ENCODE measurements around the gene SLC16A4. TPM values are rescaled to one million over a fixed set of nuclear protein-coding genes. Genes with fewer than 3 reads are reported as not detected.

Gene SLC16A4
- total and polyA plus RNA-seq, 2 donors (not counting 1 experiment from before 2014, with no cell fraction given), result 0.39 to 2.6 TPM

DNA sequence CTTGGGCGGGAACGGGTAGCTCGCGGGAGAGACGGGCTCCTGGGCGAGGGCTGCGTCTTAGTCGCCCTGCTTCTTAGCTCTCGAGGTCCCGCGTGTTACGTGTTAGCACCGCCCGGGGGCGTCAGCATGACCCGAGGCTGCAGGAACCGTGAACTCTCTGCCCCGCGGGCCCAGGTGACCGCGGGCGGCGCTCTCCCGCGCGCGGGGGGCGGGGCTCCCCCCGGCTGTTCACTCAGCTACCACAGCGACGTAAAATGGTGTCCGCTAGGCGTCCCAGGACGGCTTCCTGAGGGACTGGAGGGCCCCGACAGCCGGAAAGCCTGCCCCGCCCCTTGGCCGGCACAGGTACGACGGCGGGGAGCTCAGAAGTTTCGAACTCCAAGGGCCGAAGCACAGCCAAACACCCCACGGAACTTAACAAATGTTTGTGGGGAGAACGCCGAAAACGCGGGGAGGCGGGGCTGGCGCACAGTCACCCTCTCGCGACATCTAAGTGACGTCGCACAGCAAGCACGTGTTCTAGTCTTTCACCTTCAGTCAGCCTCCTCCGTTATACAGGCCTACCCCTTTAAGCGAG is 52.4 kb downstream of the SLC16A4 start:
- 0% methylated on average over 56 of the region's 57 CpGs for WGBS (ENCODE audit: insufficient coverage)
- Mint-ChIP-seq H3K27ac (no peak overlapping the region), H3K4me1 (peaks cover 46% of the 10 kb centered on the region), H3K27me3 (no peaks in the 10 kb centered on the region), H3K4me3 (no peak overlapping the region), H3K9me3 (ENCODE audit: insufficient read depth) (no peaks in the 10 kb centered on the region)
- POLR2A ChIA-PET, result interaction anchor here (0.5 to 4.0 kb wide), 17 partner anchors 10 to 1254 kb away, joined by 3 to 84 read pairs (median 7); partner anchors contain the start of genes KCNC4, LAMTOR5 and STRIP1
- CTCF ChIA-PET, result interaction anchor here (0.6 to 11.8 kb wide), 33 partner anchors 9 to 564 kb away, joined by 3 to 257 read pairs (median 5); partner anchors contain the start of genes AHCYL1, KCNC4, LAMTOR5 and STRIP1
- TF ChIP-seq, protein P1, sequence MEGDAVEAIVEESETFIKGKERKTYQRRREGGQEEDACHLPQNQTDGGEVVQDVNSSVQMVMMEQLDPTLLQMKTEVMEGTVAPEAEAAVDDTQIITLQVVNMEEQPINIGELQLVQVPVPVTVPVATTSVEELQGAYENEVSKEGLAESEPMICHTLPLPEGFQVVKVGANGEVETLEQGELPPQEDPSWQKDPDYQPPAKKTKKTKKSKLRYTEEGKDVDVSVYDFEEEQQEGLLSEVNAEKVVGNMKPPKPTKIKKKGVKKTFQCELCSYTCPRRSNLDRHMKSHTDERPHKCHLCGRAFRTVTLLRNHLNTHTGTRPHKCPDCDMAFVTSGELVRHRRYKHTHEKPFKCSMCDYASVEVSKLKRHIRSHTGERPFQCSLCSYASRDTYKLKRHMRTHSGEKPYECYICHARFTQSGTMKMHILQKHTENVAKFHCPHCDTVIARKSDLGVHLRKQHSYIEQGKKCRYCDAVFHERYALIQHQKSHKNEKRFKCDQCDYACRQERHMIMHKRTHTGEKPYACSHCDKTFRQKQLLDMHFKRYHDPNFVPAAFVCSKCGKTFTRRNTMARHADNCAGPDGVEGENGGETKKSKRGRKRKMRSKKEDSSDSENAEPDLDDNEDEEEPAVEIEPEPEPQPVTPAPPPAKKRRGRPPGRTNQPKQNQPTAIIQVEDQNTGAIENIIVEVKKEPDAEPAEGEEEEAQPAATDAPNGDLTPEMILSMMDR (IDR thresholded peaks at IDR 0.05), result peak; percentile 76
- no peak for TF ChIP-seq EZH2 (IDR thresholded peaks at IDR 0.05; ENCODE audit: borderline replicate concordance, insufficient read depth, low read depth, low read length, poor library complexity, severe bottlenecking)
- H3K36me3 ChIP-seq (replicated peaks in 1 of 2; ENCODE audit: control extremely low read depth in 1 of 2, control insufficient read depth in 1 of 2, extremely low read depth in 1 of 2, insufficient read depth in 2 of 2, low read length in 1 of 2), result peaks cover 0 to 28% of the 10 kb centered on the region in 2 experiments
- H3K27ac ChIP-seq (ENCODE audit: low read length in 2 of 2), result peak overlapping the region; percentile 95 to 97
- H4K20me1 ChIP-seq (ENCODE audit: control insufficient read depth, insufficient read depth, low read length, poor library complexity, severe bottlenecking), result peaks cover 34% of the 10 kb centered on the region
- H2AFZ ChIP-seq (ENCODE audit: insufficient read depth, low read depth, low read length, poor library complexity, severe bottlenecking), result peak overlapping the region; percentile 91
- peak; percentile 100 for DNase-seq
- intact Hi-C loops (cut with micrococcal nuclease), result loop anchor here (1.0 to 10.0 kb wide), 7 partner anchors 47 to 626 kb away; partner anchors contain the start of genes CD53, KCNC4 and LAMTOR5
- H3K4me1 ChIP-seq (ENCODE audit: control insufficient read depth in 2 of 2, insufficient read depth in 2 of 2, low read length in 2 of 2), result peaks cover 38% of the 10 kb centered on the region in 2 donors
- H3K27me3 ChIP-seq (replicated peaks in 1 of 4; ENCODE audit: control extremely low read depth in 1 of 4, control insufficient read depth in 3 of 4, insufficient read depth in 4 of 4, low read length in 3 of 4), result no peaks in the 10 kb centered on the region
- peak overlapping the region; percentile 61 to 100 (median 98) for H3K4me3 ChIP-seq (ENCODE audit: control extremely low read depth in 1 of 5, extremely low read depth in 1 of 5, insufficient read depth in 1 of 5, low read depth in 2 of 5, low read length in 4 of 5)
- H3K9me3 ChIP-seq (ENCODE audit: control extremely low read depth in 1 of 3, control insufficient read depth in 2 of 3, insufficient read depth in 1 of 3, low read length in 2 of 3), result no peaks in the 10 kb centered on the region
- H3K79me2 ChIP-seq (ENCODE audit: control insufficient read depth, insufficient read depth, low read length), result peaks cover 55% of the 10 kb centered on the region
- peak overlapping the region; percentile 73 for H3K4me2 ChIP-seq (replicated peaks; ENCODE audit: low read depth, low read length, poor library complexity, severe bottlenecking)
- peak; percentile 67 for ATAC-seq (ENCODE audit: low read depth)
- H3K9ac ChIP-seq (ENCODE audit: low read length), result peak overlapping the region; percentile 88
